Ramos (cell line): ENCODE data around the gene AK8.
"Not testable (repeated sequence)": the region's sequence is repeated elsewhere in the genome, so short reads cannot be mapped to it uniquely, and the experiment has no call there.

Experiments used
- in situ Hi-C: fragments of 300-500 bp; cut with MboI; formaldehyde crosslinking; loops from one replicate; pipeline ENCODE4 v1.14.3; 2022; ENCODE audit warnings: low sequenced_read_pairs; ENCODE audit not compliant: unreplicated experiment

Gene AK8

GRCh38 chr9:132782037-132782436 lies 96.0 kb downstream of the AK8 start:
- in situ Hi-C loops: no loop called here

GRCh38 chr9:132780230-132781007 lies 97.7 kb downstream of the AK8 start:
- in situ Hi-C loops: no loop called here

GRCh38 chr9:132776891-132777290 lies 101.2 kb downstream of the AK8 start:
- in situ Hi-C loops: no loop called here

DNA sequence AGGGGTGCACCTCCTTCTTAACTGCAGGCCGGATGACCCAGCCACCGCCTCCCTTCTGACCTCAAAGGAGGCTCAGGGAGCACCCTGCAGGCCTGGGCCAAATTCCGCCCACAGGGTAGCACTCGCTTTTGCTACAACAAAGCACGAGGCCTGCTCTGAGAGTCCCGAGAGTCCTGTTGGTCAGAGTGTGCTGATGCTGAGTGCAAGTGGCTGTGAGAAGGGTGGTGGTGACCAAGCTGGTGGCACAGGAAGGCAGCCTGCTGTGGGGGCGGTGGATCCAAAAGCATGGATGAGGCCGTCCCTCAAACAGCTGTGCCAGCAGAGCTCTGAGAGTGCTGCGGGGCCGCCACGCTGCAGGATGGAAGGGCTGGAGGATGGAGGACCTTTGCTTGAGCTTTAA lies 101.8 kb downstream of the AK8 start:
- in situ Hi-C loops: no loop called here

GRCh38 chr9:132775720-132776119 lies 102.4 kb downstream of the AK8 start:
- in situ Hi-C loops: no loop called here

DNA sequence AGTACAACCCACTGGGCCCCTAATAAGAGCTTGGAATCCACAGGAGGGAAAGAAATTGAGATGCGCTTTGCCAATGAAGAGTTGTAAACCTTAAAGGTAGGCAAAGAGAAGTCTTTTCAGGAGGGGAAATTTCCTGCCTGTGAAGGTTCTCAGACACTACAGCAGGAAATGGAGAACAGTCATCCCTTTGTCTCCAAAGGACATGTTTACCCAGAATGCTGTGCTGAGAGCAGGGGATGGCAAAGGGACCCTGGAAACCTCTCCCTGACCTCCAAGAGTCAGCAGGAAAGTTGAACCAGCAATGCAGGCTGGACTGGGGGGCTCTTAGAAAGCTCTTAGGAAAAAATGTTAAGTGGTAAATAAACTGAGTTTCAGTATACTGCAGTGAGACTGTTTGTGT lies 103.2 kb downstream of the AK8 start:
- in situ Hi-C loops: no loop called here

DNA sequence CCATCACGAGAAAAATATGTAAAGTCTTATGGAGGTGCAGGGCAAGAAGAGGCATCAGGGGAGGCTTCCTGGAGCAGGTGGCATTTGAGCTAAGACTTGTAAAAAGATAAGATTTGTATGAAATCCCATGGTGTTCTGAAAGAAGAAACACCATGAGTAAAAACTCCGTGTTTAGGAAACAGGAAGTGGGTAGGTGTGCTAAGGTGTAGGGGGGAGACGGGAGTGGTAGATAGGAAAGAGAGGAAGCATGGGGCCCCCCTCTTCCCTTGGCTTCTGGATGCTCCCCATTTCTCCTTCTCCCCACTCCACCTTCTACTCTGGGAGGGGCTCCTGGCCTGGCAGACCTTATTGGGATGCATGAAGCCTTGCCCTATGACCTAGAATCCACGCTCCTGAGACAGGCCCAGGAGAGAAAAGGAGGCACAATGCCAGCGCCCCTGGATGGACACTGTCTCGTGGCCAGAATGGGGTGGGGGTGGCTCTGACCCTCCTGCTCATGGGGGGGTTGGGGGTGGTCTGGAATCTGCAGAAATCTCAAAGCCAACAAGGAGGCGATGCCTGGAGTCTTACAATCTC lies 104.2 kb downstream of the AK8 start:
- in situ Hi-C loops: no loop called here

- in situ Hi-C loops: no loop called here
Measured at GRCh38 chr9:132773093-132773492, 105.0 kb downstream of the AK8 start.

DNA sequence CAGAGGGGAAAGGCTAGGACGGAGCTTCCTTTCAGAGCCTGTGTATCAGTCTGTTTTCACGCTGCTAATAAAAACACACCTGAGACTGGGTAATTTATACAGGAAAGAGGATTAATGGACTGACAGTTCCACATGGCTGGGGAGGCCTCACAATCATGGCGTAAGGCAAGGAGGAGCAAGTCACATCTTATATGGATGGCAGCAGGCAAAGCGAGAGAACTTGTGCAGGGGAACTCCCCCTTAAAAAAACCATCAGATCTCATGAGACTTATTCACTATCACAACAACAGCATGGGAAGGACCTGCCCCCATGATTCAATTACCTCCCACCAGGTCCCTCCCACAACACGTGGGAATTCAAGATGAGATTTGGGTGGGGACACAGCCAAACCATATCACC lies 106.3 kb downstream of the AK8 start:
- in situ Hi-C loops: not testable (repeated sequence)

GRCh38 chr9:132770770-132771310 lies 107.2 kb downstream of the AK8 start:
- in situ Hi-C loops: no loop called here

DNA sequence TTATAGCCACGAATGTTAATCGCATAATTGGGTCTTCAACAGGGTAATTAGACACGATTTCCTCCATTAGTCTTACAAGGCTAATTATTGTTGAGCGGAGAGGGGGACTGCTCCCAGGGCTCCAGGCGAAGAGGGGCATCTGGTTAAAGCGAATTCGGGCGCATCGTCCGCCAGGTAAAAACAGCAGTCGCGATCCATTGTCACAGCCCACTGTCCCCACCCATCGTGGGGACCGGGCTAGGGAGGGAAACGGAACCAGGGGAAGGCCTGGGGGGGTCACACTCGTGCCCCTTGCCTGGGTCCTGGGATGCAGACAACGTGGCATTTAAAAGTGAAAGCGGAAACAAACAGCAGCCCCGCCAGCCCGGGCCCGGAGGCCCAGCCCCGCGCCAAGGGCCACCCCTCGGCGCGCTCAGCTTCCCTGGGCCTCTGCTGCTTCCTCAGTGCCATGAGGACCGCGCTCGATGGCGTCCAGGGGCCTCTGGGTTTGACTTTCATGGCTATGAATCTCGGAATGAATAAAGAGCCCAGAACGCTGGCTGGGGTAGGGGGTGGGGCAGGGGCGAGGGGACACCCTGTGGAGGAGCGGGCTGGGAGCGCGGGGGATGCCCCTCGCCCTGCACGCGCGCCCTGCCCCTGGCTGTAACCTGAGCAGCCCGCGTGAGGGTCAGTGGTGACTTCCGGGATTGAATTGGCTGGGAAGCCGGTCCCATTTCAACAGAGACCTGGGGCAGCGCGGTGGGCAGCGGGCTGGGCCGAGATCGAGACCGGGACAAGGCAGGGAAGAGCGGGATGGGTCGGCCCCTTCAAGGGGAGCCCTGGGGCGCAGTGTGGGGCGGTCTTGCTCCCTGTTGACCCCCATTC lies 107.9 kb downstream of the AK8 start:
- in situ Hi-C loops: no loop called here

GRCh38 chr9:132768932-132769905 lies 108.9 kb downstream of the AK8 start:
- in situ Hi-C loops: no loop called here

GRCh38 chr9:132763574-132763973 lies 114.5 kb downstream of the AK8 start:
- in situ Hi-C loops: no loop called here

DNA sequence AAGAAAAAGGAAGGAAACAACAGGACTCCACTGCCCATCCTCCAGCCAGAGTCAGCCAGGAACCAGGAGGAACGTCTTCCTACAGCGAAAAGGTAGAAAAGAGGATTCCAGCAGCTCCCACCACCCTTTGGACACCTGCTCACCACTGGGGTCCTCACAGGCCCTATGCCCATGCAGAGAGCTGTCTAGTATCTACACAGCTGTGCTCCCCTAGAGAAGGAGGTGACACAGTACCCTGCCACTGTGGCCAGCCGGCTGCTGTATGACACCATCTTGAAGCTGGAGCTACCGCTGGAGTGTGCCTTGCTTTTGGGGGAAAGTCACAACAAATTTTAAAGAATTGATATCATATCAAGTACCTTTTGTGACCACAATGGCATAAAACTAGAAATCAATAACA lies 115.2 kb downstream of the AK8 start:
- in situ Hi-C loops: no loop called here

DNA sequence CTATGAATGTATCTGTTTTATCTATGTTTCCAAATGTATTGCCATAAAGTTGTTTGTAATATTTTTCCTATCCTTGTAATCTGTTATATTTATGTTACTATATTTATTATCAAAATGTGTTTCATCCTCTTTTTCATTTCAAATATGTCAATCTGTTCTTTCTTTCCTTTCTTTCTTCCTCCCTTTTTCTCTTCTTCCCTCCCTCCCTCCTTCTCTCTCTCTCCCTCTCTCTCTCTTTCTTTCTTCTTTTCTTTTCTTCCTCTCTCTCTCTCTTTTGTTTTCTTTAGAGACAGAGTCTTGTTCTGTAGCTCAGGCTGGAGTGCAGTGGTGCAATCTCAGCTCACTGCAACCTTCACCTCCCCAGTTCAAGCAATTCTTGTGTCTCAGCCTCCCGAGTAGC lies 116.5 kb downstream of the AK8 start:
- in situ Hi-C loops: no loop called here

DNA sequence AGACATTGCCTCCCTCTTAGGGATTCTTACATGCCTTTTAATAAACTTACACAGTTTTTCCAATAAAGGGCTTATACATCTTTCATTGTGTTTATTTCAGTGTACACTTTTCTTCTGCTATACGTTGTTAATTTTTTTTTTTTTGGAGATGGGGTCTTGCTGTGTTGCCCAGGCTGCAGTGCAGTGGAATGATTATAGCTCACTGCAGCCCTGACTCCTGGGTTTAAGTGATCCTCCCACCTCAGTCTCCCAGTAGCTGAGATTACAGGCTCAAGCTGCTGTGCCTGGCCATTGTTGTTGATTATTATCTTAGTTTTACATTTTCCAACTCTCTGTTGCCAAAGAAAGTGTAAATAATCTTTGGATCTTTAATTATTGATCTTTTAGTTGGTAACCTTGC lies 118.0 kb downstream of the AK8 start:
- in situ Hi-C loops: no loop called here

DNA sequence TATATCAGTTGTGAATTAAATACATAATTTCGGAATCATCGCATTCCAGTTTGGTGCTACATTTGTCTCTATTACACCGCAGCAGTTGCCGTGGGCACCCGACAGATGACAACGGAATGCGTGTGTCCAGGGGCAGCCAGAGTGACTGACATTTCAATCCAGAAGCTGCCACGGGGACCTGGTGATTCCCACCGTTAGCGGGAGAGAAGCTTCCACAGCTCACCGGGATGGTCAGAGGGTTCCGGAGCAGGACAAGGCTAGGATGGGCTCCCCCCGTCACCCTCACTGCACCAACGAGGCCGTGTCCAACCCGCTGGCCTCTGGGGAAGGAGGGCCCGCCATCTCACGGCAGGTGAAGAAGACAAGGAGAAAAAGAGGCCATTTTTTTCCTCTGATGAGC lies 121.1 kb downstream of the AK8 start:
- in situ Hi-C loops: no loop called here

- in situ Hi-C loops: no loop called here
Measured at GRCh38 chr9:132756214-132756845, 121.8 kb downstream of the AK8 start.

DNA sequence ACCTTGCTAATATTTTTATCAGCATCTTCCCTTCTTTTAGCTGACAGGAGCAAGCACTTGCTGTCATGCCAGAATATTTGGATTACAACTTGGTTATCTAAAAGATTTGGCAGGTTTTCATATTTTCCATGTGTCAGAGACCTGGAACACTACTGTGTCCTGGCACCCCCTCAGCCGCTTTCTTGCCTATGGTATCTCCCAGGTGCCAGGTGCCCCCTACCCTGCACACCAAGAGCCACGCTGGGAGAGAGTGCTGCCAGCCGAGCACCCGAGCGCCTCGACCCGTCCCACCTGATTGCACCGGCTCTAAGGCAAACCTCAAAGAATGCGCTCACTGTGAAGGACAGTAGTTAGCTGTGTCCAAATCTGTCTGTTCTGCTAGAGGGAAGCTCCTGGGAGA lies 123.0 kb downstream of the AK8 start:
- in situ Hi-C loops: no loop called here
